Tibial nerve (tissue), 4 donors: ENCODE results near the gene SLC34A2.

Source experiments
- CTCF ChIP-seq, 5 experiments: fragments of 200-600 bp in 3 of 5; fragments of 450-650 bp in 2 of 5; sonication (generic) in 3 of 5; IDR thresholded peaks; one replicate each; pipeline ENCODE4 v1.5.1; 2016 to 2019; ENCODE audit warnings: antibody characterized with exemption in 5 of 5, mild to moderate bottlenecking in 3 of 5, moderate library complexity in 2 of 5
- EP300 ChIP-seq, 2 donors: sonication (generic); formaldehyde crosslinking; IDR thresholded peaks; one replicate each; pipeline ENCODE4 v1.6.1; 2017; ENCODE audit warnings: antibody characterized with exemption in 2 of 2, mild to moderate bottlenecking in 1 of 2

GRCh38 chr4:25702848-25703247 lies 47.2 kb downstream of the SLC34A2 start:
- TF ChIP-seq CTCF (IDR thresholded peaks at IDR 0.05) (no peak), EP300 (IDR thresholded peaks at IDR 0.05) (no peak)
